Cardiac muscle cell (in vitro differentiated cells and primary cell): ENCODE measurements around the gene TREM2. TPM values are rescaled to one million over a fixed set of nuclear protein-coding genes. Genes with fewer than 3 reads are reported as not detected.

Source experiments
- DNase-seq, 2 donors: peaks; one replicate each; pipeline versions ENCODE4 v3.0.0 to v3.0.0-alpha.2; 2010 to 2017; ENCODE audit warnings: low read depth in 1 of 2, low spot score in 1 of 2
- H3K27ac ChIP-seq: fragments of 200-600 bp; sonication (generic); 2 replicates; pipeline ENCODE4 v1.5.1; 2016
- H3K27me3 ChIP-seq: fragments of 200-600 bp; sonication (generic); 2 replicates; pipeline ENCODE4 v1.6.0; 2016; ENCODE audit warnings: control low read depth
- H3K36me3 ChIP-seq: fragments of 200-600 bp; sonication (generic); 2 replicates; pipeline ENCODE4 v1.5.1; 2016; ENCODE audit warnings: control low read depth
- H3K4me1 ChIP-seq: fragments of 200-600 bp; sonication (generic); 2 replicates; pipeline ENCODE4 v1.8.1; 2017; ENCODE audit warnings: low read depth, mild to moderate bottlenecking, mixed run types
- H3K4me3 ChIP-seq: fragments of 200-600 bp; sonication (generic); 2 replicates; pipeline ENCODE4 v1.5.1; 2016; ENCODE audit warnings: mild to moderate bottlenecking
- H3K9me3 ChIP-seq: fragments of 200-600 bp; sonication (generic); 2 replicates; pipeline ENCODE4 v1.5.1; 2017; ENCODE audit warnings: low read depth, mild to moderate bottlenecking, control low read depth
- polyA plus RNA-seq: library from polyadenylated mRNA; unstranded; fragments of >200 nt; fragmentation: Nextera tagmentation; extraction: Ambion mirVana; gene quantifications from 2 replicates; pipeline ENCODE4 v1.2.1, GENCODE V29; 2016
- total RNA-seq: library from RNA; depleted of rRNA; stranded (reverse); fragments of >200 nt; gene quantifications from 2 replicates; pipeline ENCODE4 v1.2.3, GENCODE V29; 2016
- TF ChIP-seq, protein P1 (sequence below): IDR thresholded peaks from 2 replicates; pipeline ENCODE4 v1.5.1; 2012; ENCODE audit warnings: low read depth, mild to moderate bottlenecking, low read length

TREM2 gene
- total and polyA plus RNA-seq, 2 experiments from 2014 or later = not detected

GRCh38 chr6:41111017-41111416 lies 51.9 kb downstream of the TREM2 start:
- TF ChIP-seq, protein P1, sequence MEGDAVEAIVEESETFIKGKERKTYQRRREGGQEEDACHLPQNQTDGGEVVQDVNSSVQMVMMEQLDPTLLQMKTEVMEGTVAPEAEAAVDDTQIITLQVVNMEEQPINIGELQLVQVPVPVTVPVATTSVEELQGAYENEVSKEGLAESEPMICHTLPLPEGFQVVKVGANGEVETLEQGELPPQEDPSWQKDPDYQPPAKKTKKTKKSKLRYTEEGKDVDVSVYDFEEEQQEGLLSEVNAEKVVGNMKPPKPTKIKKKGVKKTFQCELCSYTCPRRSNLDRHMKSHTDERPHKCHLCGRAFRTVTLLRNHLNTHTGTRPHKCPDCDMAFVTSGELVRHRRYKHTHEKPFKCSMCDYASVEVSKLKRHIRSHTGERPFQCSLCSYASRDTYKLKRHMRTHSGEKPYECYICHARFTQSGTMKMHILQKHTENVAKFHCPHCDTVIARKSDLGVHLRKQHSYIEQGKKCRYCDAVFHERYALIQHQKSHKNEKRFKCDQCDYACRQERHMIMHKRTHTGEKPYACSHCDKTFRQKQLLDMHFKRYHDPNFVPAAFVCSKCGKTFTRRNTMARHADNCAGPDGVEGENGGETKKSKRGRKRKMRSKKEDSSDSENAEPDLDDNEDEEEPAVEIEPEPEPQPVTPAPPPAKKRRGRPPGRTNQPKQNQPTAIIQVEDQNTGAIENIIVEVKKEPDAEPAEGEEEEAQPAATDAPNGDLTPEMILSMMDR = no peak

More at GRCh38 chr6:41111017-41111416, 51.9 kb downstream of the TREM2 start:
- no peak overlapping the region for H3K27ac ChIP-seq
- no peak for DNase-seq
- H3K27me3 ChIP-seq = no peaks in the 10 kb centered on the region
- no peaks in the 10 kb centered on the region for H3K9me3 ChIP-seq
- H3K36me3 ChIP-seq = no peaks in the 10 kb centered on the region
- H3K4me3 ChIP-seq = no peak overlapping the region
- no peaks in the 10 kb centered on the region for H3K4me1 ChIP-seq

Other genes starting within 250 kb of the TREM2 start
- gene UNC5CL, start 123.9 kb downstream of the TREM2 start, total RNA-seq = 7.6 and 13.9 TPM in 2 replicates
- gene UNC5CL, start 123.9 kb downstream of the TREM2 start, polyA plus RNA-seq = 3.3 and 5.3 TPM in 2 replicates
- not detected in 2 replicates for gene TSPO2, start 120.6 kb downstream of the TREM2 start, total RNA-seq
- not detected in 2 replicates for gene TSPO2, start 120.6 kb downstream of the TREM2 start, polyA plus RNA-seq
- gene APOBEC2, start 109.9 kb downstream of the TREM2 start, total RNA-seq = 135 and 172 TPM in 2 replicates
- gene APOBEC2, start 109.9 kb downstream of the TREM2 start, polyA plus RNA-seq = 107 and 156 TPM in 2 replicates
- 22.4 and 27.5 TPM in 2 replicates for gene OARD1, start 90.8 kb downstream of the TREM2 start, total RNA-seq
- 56.3 and 80.0 TPM in 2 replicates for gene OARD1, start 90.8 kb downstream of the TREM2 start, polyA plus RNA-seq
- gene NFYA, start 90.1 kb downstream of the TREM2 start, total RNA-seq = 9.8 and 14.4 TPM in 2 replicates
- gene NFYA, start 90.1 kb downstream of the TREM2 start, polyA plus RNA-seq = 8.0 and 14.5 TPM in 2 replicates
- not detected in 2 replicates for gene TREML1, start 8.8 kb downstream of the TREM2 start, total RNA-seq
- not detected in 2 replicates for gene TREML1, start 8.8 kb downstream of the TREM2 start, polyA plus RNA-seq
- gene TREML2, start 38.0 kb upstream of the TREM2 start, total RNA-seq = not detected in 2 replicates
- not detected in 2 replicates for gene TREML2, start 38.0 kb upstream of the TREM2 start, polyA plus RNA-seq
- not detected in 2 replicates for gene TREML4, start 65.2 kb upstream of the TREM2 start, total RNA-seq
- not detected in 2 replicates for gene TREML4, start 65.2 kb upstream of the TREM2 start, polyA plus RNA-seq
- gene TREM1, start 123.6 kb upstream of the TREM2 start, total RNA-seq = not detected in 2 replicates
- gene TREM1, start 123.6 kb upstream of the TREM2 start, polyA plus RNA-seq = not detected in 2 replicates
- gene NCR2, start 172.5 kb upstream of the TREM2 start, total RNA-seq = not detected in 2 replicates
- gene NCR2, start 172.5 kb upstream of the TREM2 start, polyA plus RNA-seq = not detected in 2 replicates